Measurements from ENCODE around the gene KIF16B. TPM values are rescaled to one million over a fixed set of nuclear protein-coding genes. Genes with fewer than 3 reads are reported as not detected.

The KIF16B gene
- total and polyA plus RNA-seq, 4 donors, result 5.1 to 19.7 (median 8.4) TPM

DNA sequence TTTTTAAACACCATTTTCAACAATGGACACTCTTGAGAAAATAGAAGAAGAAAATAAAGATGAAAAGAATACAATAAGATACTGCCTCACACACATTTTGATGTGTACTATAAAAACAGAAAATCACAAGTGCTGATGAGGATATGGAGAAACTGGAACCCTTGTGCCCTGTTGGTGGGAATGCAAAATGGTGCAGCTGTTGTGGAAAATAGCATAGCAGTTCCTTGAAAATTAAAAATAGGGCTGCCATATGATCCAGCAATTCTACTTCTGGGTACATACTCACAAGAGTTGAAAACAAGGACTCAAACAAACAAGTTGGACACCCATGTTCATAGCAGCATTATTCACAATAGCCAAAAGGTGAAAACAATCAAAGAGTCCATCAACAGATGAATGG is 173.0 kb downstream of the KIF16B start:
- Histone ChIP-seq H3K27me3 (ENCODE audit: control insufficient read depth in 4 of 4, insufficient read depth in 4 of 4, low read length in 3 of 4) (no peaks in the 10 kb centered on the region), H3K9ac (ENCODE audit: low read depth in 1 of 2, low read length in 2 of 2) (no peak overlapping the region), H3K4me3 (ENCODE audit: low read depth in 1 of 3, low read length in 3 of 3) (no peak overlapping the region), H3K9me3 (ENCODE audit: control insufficient read depth in 4 of 4, low read length in 3 of 4) (no peaks in the 10 kb centered on the region), H3K36me3 (ENCODE audit: control insufficient read depth in 4 of 4, insufficient read depth in 3 of 4, low read depth in 1 of 4, low read length in 3 of 4) (peaks cover 3 to 11% (median 8%) of the 10 kb centered on the region in 4 donors), H3K27ac (ENCODE audit: low read depth in 1 of 2, low read length in 2 of 2) (no peak overlapping the region), H3K4me1 (ENCODE audit: control insufficient read depth in 4 of 4, insufficient read depth in 4 of 4, low read length in 3 of 4) (no peaks in the 10 kb centered on the region)
- TF ChIP-seq YY1 (IDR thresholded peaks at IDR 0.05) (no peak), HNF4G (IDR thresholded peaks at IDR 0.05) (no peak), FOXA2 (IDR thresholded peaks at IDR 0.05) (no peak), RAD21 (IDR thresholded peaks at IDR 0.05) (no peak), TAF1 (conservative IDR thresholded peaks at IDR 0.05) (no peak), RXRA (IDR thresholded peaks at IDR 0.05) (no peak)
- TF ChIP-seq, protein P1, sequence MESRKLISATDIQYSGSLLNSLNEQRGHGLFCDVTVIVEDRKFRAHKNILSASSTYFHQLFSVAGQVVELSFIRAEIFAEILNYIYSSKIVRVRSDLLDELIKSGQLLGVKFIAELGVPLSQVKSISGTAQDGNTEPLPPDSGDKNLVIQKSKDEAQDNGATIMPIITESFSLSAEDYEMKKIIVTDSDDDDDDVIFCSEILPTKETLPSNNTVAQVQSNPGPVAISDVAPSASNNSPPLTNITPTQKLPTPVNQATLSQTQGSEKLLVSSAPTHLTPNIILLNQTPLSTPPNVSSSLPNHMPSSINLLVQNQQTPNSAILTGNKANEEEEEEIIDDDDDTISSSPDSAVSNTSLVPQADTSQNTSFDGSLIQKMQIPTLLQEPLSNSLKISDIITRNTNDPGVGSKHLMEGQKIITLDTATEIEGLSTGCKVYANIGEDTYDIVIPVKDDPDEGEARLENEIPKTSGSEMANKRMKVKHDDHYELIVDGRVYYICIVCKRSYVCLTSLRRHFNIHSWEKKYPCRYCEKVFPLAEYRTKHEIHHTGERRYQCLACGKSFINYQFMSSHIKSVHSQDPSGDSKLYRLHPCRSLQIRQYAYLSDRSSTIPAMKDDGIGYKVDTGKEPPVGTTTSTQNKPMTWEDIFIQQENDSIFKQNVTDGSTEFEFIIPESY (IDR thresholded peaks at IDR 0.05), result no peak
- TF ChIP-seq, protein P2, sequence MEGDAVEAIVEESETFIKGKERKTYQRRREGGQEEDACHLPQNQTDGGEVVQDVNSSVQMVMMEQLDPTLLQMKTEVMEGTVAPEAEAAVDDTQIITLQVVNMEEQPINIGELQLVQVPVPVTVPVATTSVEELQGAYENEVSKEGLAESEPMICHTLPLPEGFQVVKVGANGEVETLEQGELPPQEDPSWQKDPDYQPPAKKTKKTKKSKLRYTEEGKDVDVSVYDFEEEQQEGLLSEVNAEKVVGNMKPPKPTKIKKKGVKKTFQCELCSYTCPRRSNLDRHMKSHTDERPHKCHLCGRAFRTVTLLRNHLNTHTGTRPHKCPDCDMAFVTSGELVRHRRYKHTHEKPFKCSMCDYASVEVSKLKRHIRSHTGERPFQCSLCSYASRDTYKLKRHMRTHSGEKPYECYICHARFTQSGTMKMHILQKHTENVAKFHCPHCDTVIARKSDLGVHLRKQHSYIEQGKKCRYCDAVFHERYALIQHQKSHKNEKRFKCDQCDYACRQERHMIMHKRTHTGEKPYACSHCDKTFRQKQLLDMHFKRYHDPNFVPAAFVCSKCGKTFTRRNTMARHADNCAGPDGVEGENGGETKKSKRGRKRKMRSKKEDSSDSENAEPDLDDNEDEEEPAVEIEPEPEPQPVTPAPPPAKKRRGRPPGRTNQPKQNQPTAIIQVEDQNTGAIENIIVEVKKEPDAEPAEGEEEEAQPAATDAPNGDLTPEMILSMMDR (IDR thresholded peaks at IDR 0.05; ENCODE audit: low read depth, low read length, missing input control), result no peak
- no peak for DNase-seq (ENCODE audit: low spot score)

DNA sequence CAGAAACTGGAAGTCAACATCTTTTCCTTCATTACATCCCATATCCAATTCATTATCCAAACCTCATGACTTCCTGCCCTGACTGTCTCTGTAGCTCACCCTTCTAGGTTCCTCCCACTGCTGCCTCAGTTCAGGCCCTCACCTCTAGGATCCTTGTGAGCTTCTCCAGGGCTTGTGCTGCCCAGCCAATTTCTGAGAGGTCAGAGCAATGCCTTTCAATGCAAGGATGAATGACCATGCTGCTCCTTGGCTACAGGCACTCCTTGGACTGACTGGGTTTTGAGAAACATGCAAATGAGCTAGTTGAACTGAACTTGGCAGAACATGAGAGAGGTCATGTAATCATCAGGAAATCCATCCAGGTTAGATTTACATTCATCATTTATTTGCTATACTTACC is 173.4 kb downstream of the KIF16B start:
- Histone ChIP-seq H3K4me1 (ENCODE audit: control insufficient read depth in 4 of 4, insufficient read depth in 4 of 4, low read length in 3 of 4) (no peaks in the 10 kb centered on the region), H3K27ac (ENCODE audit: low read depth in 1 of 2, low read length in 2 of 2) (no peak overlapping the region), H3K36me3 (ENCODE audit: control insufficient read depth in 4 of 4, insufficient read depth in 3 of 4, low read depth in 1 of 4, low read length in 3 of 4) (peaks cover 3 to 10% (median 6%) of the 10 kb centered on the region in 4 donors), H3K9ac (ENCODE audit: low read depth in 1 of 2, low read length in 2 of 2) (no peak overlapping the region), H3K27me3 (ENCODE audit: control insufficient read depth in 4 of 4, insufficient read depth in 4 of 4, low read length in 3 of 4) (no peaks in the 10 kb centered on the region), H3K4me3 (ENCODE audit: low read depth in 1 of 3, low read length in 3 of 3) (no peak overlapping the region), H3K9me3 (ENCODE audit: control insufficient read depth in 4 of 4, low read length in 3 of 4) (no peaks in the 10 kb centered on the region)
- TF ChIP-seq SP1 (IDR thresholded peaks at IDR 0.05) (no peak), HNF4A (conservative IDR thresholded peaks at IDR 0.05) (no peak), JUND (IDR thresholded peaks at IDR 0.05) (no peak), EGR1 (IDR thresholded peaks at IDR 0.05; ENCODE audit: low read depth in 2 of 2) (no peak), FOXA1 (IDR thresholded peaks at IDR 0.05) (no peak)
- TF ChIP-seq, protein P3, sequence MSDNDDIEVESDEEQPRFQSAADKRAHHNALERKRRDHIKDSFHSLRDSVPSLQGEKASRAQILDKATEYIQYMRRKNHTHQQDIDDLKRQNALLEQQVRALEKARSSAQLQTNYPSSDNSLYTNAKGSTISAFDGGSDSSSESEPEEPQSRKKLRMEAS (IDR thresholded peaks at IDR 0.05), result no peak
- no peak for DNase-seq (ENCODE audit: low spot score)

DNA sequence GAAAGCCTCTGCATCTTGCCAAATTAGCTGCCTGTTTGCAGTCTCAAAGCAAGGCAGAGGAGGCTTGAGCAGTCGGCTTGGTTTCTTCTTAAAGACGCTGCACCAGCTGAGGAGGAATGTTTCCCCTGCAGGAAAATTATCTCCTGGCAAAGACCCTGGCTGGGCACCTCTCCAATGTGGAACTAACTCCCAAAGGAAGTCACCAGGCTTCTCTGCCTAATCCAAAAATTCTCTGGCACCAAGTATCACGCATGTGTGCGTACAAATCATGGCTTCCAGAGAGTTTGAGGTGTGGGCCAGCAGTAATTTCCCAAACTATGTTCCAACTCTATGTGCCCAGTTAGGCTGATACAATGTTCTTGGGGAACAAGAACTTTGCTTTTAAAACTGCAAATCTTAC is 176.2 kb downstream of the KIF16B start:
- Histone ChIP-seq H3K9me3 (ENCODE audit: control insufficient read depth in 4 of 4, low read length in 3 of 4) (no peaks in the 10 kb centered on the region), H3K27ac (ENCODE audit: low read depth in 1 of 2, low read length in 2 of 2) (no peak overlapping the region), H3K4me1 (ENCODE audit: control insufficient read depth in 4 of 4, insufficient read depth in 4 of 4, low read length in 3 of 4) (no peaks in the 10 kb centered on the region), H3K27me3 (ENCODE audit: control insufficient read depth in 4 of 4, insufficient read depth in 4 of 4, low read length in 3 of 4) (no peaks in the 10 kb centered on the region), H3K9ac (ENCODE audit: low read depth in 1 of 2, low read length in 2 of 2) (no peak overlapping the region), H3K36me3 (ENCODE audit: control insufficient read depth in 4 of 4, insufficient read depth in 3 of 4, low read depth in 1 of 4, low read length in 3 of 4) (peaks cover 0 to 3% (median 3%) of the 10 kb centered on the region in 4 donors), H3K4me3 (ENCODE audit: low read depth in 1 of 3, low read length in 3 of 3) (no peak overlapping the region)
- 81% methylated on average over 4 of the region's 4 CpGs for WGBS
- DNase-seq (ENCODE audit: low spot score), result no peak
- TF ChIP-seq HNF4A (conservative IDR thresholded peaks at IDR 0.05) (no peak), SP1 (IDR thresholded peaks at IDR 0.05) (no peak), YY1 (IDR thresholded peaks at IDR 0.05) (no peak), HNF4G (IDR thresholded peaks at IDR 0.05) (no peak), JUND (IDR thresholded peaks at IDR 0.05) (no peak), GABPA (IDR thresholded peaks at IDR 0.05 in 1 of 2, conservative IDR thresholded peaks at IDR 0.05 in 1 of 2) (no peak)
- TF ChIP-seq, protein P1 (IDR thresholded peaks at IDR 0.05), result no peak
- TF ChIP-seq, protein P2 (IDR thresholded peaks at IDR 0.05; ENCODE audit: low read depth, low read length, missing input control), result no peak
- TF ChIP-seq, protein P3 (IDR thresholded peaks at IDR 0.05), result no peak

Measured in liver (tissue), 9 donors.